RWPE2 (cell line): Measurements from ENCODE around the gene CHRNB1.

ENCODE experiments used
- ATAC-seq: fragments of 200-7000 bp; cut with Tn5 transposase; 3 replicates; pipeline ENCODE4 v1.9.1; 2021; ENCODE audit warnings: low read depth
- DNase-seq: peaks from one replicate; pipeline ENCODE4 v3.0.0-alpha.2; 2020; ENCODE audit warnings: low spot score
- H3K27ac ChIP-seq: fragments of 450-650 bp; 2 replicates; pipeline ENCODE4 v1.5.1; 2017; ENCODE audit warnings: mild to moderate bottlenecking; ENCODE audit not compliant: poor library complexity, severe bottlenecking
- H3K27me3 ChIP-seq: fragments of 250-450 bp; sonication (Bioruptor Pico); 2 replicates; pipeline ENCODE4 v1.5.1; 2021; ENCODE audit warnings: mild to moderate bottlenecking, moderate library complexity; ENCODE audit not compliant: insufficient read depth, poor library complexity, severe bottlenecking
- H3K36me3 ChIP-seq: fragments of 250-450 bp; sonication (Bioruptor Pico); 2 replicates; pipeline ENCODE4 v1.5.1; 2020; ENCODE audit warnings: low read depth, mild to moderate bottlenecking, moderate library complexity
- H3K4me1 ChIP-seq: fragments of 250-450 bp; sonication (Bioruptor Pico); 2 replicates; pipeline ENCODE4 v1.5.1; 2021; ENCODE audit warnings: mild to moderate bottlenecking, moderate library complexity; ENCODE audit not compliant: insufficient read depth, poor library complexity, severe bottlenecking
- H3K4me3 ChIP-seq: fragments of 250-450 bp; sonication (Bioruptor Pico); 2 replicates; pipeline ENCODE4 v1.5.1; 2021; ENCODE audit warnings: mild to moderate bottlenecking, moderate library complexity; ENCODE audit not compliant: severe bottlenecking
- H3K9me3 ChIP-seq: fragments of 250-450 bp; sonication (Bioruptor Pico); 2 replicates; pipeline ENCODE4 v1.5.1; 2021; ENCODE audit warnings: mild to moderate bottlenecking, moderate library complexity; ENCODE audit not compliant: severe bottlenecking
- TF ChIP-seq, protein P1 (sequence below): fragments of 450-650 bp; IDR thresholded peaks from one replicate; pipeline ENCODE4 v1.5.1; 2017; ENCODE audit warnings: mild to moderate bottlenecking, moderate library complexity; ENCODE audit not compliant: poor library complexity, severe bottlenecking

The CHRNB1 gene

DNA sequence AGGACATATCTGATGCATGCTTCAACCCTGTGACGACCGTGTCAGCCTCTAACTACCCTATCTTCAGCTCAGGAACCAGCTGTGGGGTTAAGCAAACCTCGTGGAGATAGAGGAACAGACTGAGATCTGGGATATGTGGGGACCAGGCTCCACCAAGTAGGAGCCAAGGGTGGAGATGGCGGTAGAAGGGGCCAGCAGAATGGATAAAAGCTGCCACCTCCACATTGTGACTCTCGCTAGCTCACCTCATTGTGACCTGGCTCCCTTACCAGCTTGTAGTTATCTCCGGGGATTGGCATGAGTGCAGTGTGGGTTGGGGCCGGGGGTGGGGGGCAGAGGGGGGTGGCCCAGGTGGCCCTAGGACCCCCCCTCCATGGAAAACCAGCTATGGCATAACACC lies 19.5 kb upstream of the CHRNB1 start, which contains the start of gene SPEM2:
SPEM2 (plus strand) TSS at position 301 of the 400 bp plus-strand sequence; CDS start at position 374, 73 bp downstream.
- Histone ChIP-seq H3K36me3 (no peaks in the 10 kb centered on the region), H3K27ac (no peak within 1 kb of the TSS), H3K27me3 (no peaks in the 10 kb centered on the region), H3K4me1 (no peaks in the 10 kb centered on the region), H3K4me3 (no peak within 1 kb of the TSS), H3K9me3 (no peaks in the 10 kb centered on the region)
- no peak for DNase-seq
- TF ChIP-seq, protein P1, sequence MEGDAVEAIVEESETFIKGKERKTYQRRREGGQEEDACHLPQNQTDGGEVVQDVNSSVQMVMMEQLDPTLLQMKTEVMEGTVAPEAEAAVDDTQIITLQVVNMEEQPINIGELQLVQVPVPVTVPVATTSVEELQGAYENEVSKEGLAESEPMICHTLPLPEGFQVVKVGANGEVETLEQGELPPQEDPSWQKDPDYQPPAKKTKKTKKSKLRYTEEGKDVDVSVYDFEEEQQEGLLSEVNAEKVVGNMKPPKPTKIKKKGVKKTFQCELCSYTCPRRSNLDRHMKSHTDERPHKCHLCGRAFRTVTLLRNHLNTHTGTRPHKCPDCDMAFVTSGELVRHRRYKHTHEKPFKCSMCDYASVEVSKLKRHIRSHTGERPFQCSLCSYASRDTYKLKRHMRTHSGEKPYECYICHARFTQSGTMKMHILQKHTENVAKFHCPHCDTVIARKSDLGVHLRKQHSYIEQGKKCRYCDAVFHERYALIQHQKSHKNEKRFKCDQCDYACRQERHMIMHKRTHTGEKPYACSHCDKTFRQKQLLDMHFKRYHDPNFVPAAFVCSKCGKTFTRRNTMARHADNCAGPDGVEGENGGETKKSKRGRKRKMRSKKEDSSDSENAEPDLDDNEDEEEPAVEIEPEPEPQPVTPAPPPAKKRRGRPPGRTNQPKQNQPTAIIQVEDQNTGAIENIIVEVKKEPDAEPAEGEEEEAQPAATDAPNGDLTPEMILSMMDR: no peak
- ATAC-seq: no peak

DNA sequence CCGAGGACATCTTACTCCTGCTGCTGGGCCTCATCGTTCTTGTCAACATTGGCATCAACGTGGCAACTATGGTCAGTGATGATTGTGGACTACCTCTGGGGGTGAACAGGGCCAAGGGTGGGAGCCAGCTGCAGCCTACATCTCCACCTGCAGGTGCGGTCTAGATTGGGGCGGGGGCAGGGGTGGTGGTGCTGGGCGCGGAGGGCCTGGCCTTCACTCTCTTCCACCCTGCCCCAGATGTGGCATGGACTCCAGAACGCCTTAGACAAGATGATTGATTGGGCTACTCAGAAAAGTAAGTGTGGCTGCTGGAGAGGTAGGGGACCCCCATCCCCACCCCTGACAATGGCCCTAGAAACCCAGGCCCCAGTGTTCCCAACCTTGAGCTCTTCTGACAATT lies 19.1 kb upstream of the CHRNB1 start:
- no peaks in the 10 kb centered on the region for H3K4me1 ChIP-seq
- H3K27me3 ChIP-seq: no peaks in the 10 kb centered on the region
- no peak for DNase-seq
- ATAC-seq: no peak
- TF ChIP-seq, protein P1: no peak
- H3K36me3 ChIP-seq: no peaks in the 10 kb centered on the region
- H3K27ac ChIP-seq: no peak overlapping the region
- H3K4me3 ChIP-seq: no peak overlapping the region
- H3K9me3 ChIP-seq: no peaks in the 10 kb centered on the region

DNA sequence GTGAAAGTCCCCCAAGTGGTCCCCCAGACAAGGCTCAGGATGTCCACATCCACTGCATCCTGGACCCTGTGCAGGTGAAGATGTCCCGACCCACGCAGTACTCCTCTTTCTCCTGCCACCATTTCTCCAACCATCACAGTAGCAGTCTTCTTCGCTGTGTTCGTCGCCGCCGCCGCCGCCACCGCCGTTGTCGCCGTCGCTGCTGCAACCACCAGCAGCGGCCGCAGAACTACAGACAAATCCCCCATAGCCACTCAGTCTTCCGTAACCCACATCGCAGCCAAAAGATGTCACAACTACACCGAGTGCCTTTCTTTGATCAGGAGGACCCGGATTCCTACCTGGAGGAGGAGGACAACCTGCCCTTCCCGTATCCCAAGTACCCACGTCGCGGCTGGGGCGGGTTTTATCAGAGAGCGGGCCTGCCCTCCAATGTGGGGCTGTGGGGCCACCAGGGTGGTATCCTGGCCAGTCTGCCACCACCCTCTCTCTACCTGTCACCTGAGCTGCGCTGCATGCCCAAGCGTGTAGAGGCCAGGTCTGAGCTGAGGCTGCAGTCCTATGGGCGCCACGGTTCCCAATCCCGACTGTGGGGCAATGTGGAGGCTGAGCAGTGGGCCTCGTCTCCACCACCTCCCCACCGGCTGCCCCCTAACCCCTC lies 18.5 kb upstream of the CHRNB1 start:
- Histone ChIP-seq H3K4me1 (no peaks in the 10 kb centered on the region), H3K9me3 (no peaks in the 10 kb centered on the region), H3K36me3 (no peaks in the 10 kb centered on the region), H3K27me3 (no peaks in the 10 kb centered on the region), H3K27ac (no peak overlapping the region), H3K4me3 (no peak overlapping the region)
- no peak for DNase-seq
- TF ChIP-seq, protein P1: no peak
- ATAC-seq: no peak

DNA sequence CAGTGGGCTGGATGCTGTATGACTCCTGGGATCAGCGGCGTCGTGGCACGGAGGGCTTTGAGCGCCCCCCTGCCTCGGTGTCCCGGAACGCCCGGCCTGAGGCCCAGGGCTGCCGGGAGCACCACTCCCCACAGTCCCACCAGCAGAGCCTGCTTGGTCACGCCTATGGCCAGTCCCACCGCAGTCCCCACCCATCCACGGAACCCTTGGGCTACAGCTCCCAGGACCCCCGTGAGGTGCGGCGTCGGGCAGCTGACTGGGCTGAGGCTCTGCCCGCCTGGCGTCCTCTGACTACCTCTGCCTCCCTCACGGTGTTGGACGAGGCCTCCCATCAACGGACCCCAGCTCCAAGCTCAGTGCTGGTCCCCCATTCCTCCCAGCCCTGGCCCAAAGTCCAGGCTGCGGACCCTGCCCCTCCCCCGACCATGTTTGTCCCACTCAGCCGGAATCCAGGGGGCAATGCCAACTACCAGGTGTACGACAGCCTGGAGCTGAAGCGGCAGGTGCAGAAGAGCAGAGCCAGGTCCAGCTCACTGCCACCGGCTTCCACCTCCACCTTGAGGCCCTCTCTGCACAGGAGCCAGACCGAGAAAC lies 17.9 kb upstream of the CHRNB1 start:
- TF ChIP-seq, protein P1: no peak
- H3K36me3 ChIP-seq: no peaks in the 10 kb centered on the region
- no peaks in the 10 kb centered on the region for H3K4me1 ChIP-seq
- H3K9me3 ChIP-seq: no peaks in the 10 kb centered on the region
- H3K4me3 ChIP-seq: no peak overlapping the region
- no peak for ATAC-seq
- DNase-seq: no peak
- H3K27me3 ChIP-seq: no peaks in the 10 kb centered on the region
- no peak overlapping the region for H3K27ac ChIP-seq

DNA sequence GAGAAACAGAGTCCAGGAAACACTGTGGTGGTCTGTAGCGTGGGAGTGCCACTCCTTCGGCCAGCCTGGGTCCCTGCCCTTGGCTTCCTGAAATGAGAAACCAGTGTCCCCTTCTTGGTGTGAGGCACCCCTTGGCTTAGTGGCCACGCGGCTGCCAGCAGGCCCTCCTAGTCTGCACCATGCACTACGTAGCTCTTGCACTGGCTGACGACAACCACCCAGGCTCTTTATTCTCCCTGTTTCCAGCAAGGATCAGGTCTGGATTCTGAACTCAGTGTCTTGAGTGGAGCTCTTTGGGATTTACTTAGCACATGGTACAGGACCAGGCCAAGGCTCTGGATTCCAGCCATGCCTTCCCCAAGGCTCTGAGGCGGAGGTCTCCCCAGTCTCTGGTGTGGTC lies 17.3 kb upstream of the CHRNB1 start:
- no peak overlapping the region for H3K27ac ChIP-seq
- TF ChIP-seq, protein P1: no peak
- no peak for DNase-seq
- no peak for ATAC-seq
- H3K27me3 ChIP-seq: no peaks in the 10 kb centered on the region
- H3K9me3 ChIP-seq: no peaks in the 10 kb centered on the region
- no peak overlapping the region for H3K4me3 ChIP-seq
- H3K4me1 ChIP-seq: no peaks in the 10 kb centered on the region
- no peaks in the 10 kb centered on the region for H3K36me3 ChIP-seq
